ES-I3 (cell line): ENCODE data around the gene THY1.

Experiments used
- H3K36me3 ChIP-seq: 2 replicates; pipeline ENCODE4 v1.6.1; 2013; ENCODE audit warnings: mild to moderate bottlenecking, low read length, control low read depth, moderate library complexity; ENCODE audit not compliant: insufficient read depth
- H3K4me1 ChIP-seq: 2 replicates; pipeline ENCODE4 v1.6.1; 2013; ENCODE audit warnings: mild to moderate bottlenecking, control low read depth, low read length; ENCODE audit not compliant: insufficient read depth
- H3K9ac ChIP-seq: 2 replicates; pipeline ENCODE4 v1.6.1; 2013; ENCODE audit warnings: low read depth, mild to moderate bottlenecking, low read length, moderate library complexity
- H3K9me3 ChIP-seq: 2 replicates; pipeline ENCODE4 v1.6.1; 2013; ENCODE audit warnings: mild to moderate bottlenecking, low read length, moderate library complexity; ENCODE audit not compliant: control insufficient read depth, insufficient read depth

The THY1 gene

GRCh38 chr11:119433358-119433725 is 10.4 kb upstream of the THY1 start:
- Histone ChIP-seq H3K9me3 (no peaks in the 10 kb centered on the region; the same call in 1 of the 2 replicates), H3K4me1 (peaks cover 16% of the 10 kb centered on the region), H3K9ac (no peak overlapping the region), H3K36me3 (no peaks in the 10 kb centered on the region)

GRCh38 chr11:119432484-119433357 is 9.7 kb upstream of the THY1 start:
- Histone ChIP-seq H3K4me1 (peaks cover 16% of the 10 kb centered on the region), H3K36me3 (no peaks in the 10 kb centered on the region), H3K9me3 (no peaks in the 10 kb centered on the region; the same call in 1 of the 2 replicates), H3K9ac (no peak overlapping the region)

GRCh38 chr11:119431523-119431922 is 8.6 kb upstream of the THY1 start:
- Histone ChIP-seq H3K9me3 (no peaks in the 10 kb centered on the region; the same call in 1 of the 2 replicates), H3K9ac (no peak overlapping the region), H3K36me3 (no peaks in the 10 kb centered on the region), H3K4me1 (peaks cover 20% of the 10 kb centered on the region)

- Histone ChIP-seq H3K36me3 (no peaks in the 10 kb centered on the region), H3K4me1 (peaks cover 16% of the 10 kb centered on the region), H3K9ac (no peak overlapping the region), H3K9me3 (no peaks in the 10 kb centered on the region; the same call in 1 of the 2 replicates)
These were observed 4.3 kb upstream of the THY1 start for GRCh38 chr11:119427279-119427678.

GRCh38 chr11:119426142-119426541 is 3.2 kb upstream of the THY1 start:
- H3K9ac ChIP-seq, result no peak overlapping the region
- H3K36me3 ChIP-seq, result 0 out of 2 replicates have a peak, but pooled peaks cover 5% of the 10 kb centered on the region
- no peaks in the 10 kb centered on the region; the same call in 1 of the 2 replicates for H3K9me3 ChIP-seq
- H3K4me1 ChIP-seq, result peaks cover 11% of the 10 kb centered on the region

GRCh38 chr11:119424775-119425174 is 1.8 kb upstream of the THY1 start:
- peaks cover 23% of the 10 kb centered on the region for H3K4me1 ChIP-seq
- peaks cover 17% of the 10 kb centered on the region for H3K36me3 ChIP-seq
- no peaks in the 10 kb centered on the region; the same call in 1 of the 2 replicates for H3K9me3 ChIP-seq
- no peak overlapping the region for H3K9ac ChIP-seq

GRCh38 chr11:119424276-119424675 is 1.3 kb upstream of the THY1 start:
- H3K36me3 ChIP-seq, result peaks cover 22% of the 10 kb centered on the region
- peaks cover 26% of the 10 kb centered on the region for H3K4me1 ChIP-seq
- no peak overlapping the region for H3K9ac ChIP-seq
- no peaks in the 10 kb centered on the region; the same call in 1 of the 2 replicates for H3K9me3 ChIP-seq

- H3K9me3 ChIP-seq, result no peaks in the 10 kb centered on the region; the same call in 1 of the 2 replicates
- peaks cover 28% of the 10 kb centered on the region for H3K36me3 ChIP-seq
- peak overlapping the region; percentile 49 for H3K9ac ChIP-seq
- H3K4me1 ChIP-seq, result peaks cover 26% of the 10 kb centered on the region
These were observed 710 bp upstream of the THY1 start for GRCh38 chr11:119423509-119424254.

GRCh38 chr11:119421941-119422808 is 797 bp downstream of the THY1 start:
- Histone ChIP-seq H3K4me1 (peaks cover 40% of the 10 kb centered on the region), H3K9ac (peak overlapping the region; percentile 89)

GRCh38 chr11:119421351-119421750 is 1.6 kb downstream of the THY1 start:
- Histone ChIP-seq H3K4me1 (peaks cover 42% of the 10 kb centered on the region), H3K9ac (peak overlapping the region; percentile 89), H3K9me3 (no peaks in the 10 kb centered on the region; the same call in 1 of the 2 replicates), H3K36me3 (peaks cover 32% of the 10 kb centered on the region)

More at GRCh38 chr11:119421941-119422808, 797 bp downstream of the THY1 start:
- Histone ChIP-seq H3K36me3 (peaks cover 32% of the 10 kb centered on the region), H3K9me3 (no peaks in the 10 kb centered on the region; the same call in 1 of the 2 replicates)

- Histone ChIP-seq H3K4me1 (peaks cover 36% of the 10 kb centered on the region; the same call in 1 of the 2 replicates), H3K36me3 (peaks cover 32% of the 10 kb centered on the region), H3K9ac (peak overlapping the region; percentile 89), H3K9me3 (no peaks in the 10 kb centered on the region)
These were observed 2.3 kb downstream of the THY1 start for GRCh38 chr11:119420631-119421030.

GRCh38 chr11:119419834-119420492 is 3.0 kb downstream of the THY1 start:
- Histone ChIP-seq H3K36me3 (peaks cover 32% of the 10 kb centered on the region), H3K9ac (no peak overlapping the region), H3K4me1 (peaks cover 36% of the 10 kb centered on the region; the same call in 1 of the 2 replicates), H3K9me3 (no peaks in the 10 kb centered on the region)

GRCh38 chr11:119419246-119419645 is 3.7 kb downstream of the THY1 start:
- Histone ChIP-seq H3K4me1 (peaks cover 36% of the 10 kb centered on the region; the same call in 1 of the 2 replicates), H3K36me3 (peaks cover 32% of the 10 kb centered on the region), H3K9ac (no peak overlapping the region), H3K9me3 (no peaks in the 10 kb centered on the region)
